ENCODE measurements around the gene KLF13. TPM values are rescaled to one million over a fixed set of nuclear protein-coding genes. Genes with fewer than 3 reads are reported as not detected.
"Not testable (repeated sequence)": the region's sequence is repeated elsewhere in the genome, so short reads cannot be mapped to it uniquely, and the experiment has no call there.

KLF13 gene
- total and polyA plus RNA-seq, 10 of the 15 experiments (the other 5 are each of a cell fraction or from before 2014, with no cell fraction given), result 20.3 to 109 (median 51.4) TPM

- TF ChIP-seq BHLHE40 (IDR thresholded peaks at IDR 0.05; ENCODE audit: borderline replicate concordance in 1 of 2, low read depth in 2 of 2, low read length in 1 of 2), result peak; percentile 58 to 88
Observed at GRCh38 chr15:31352911-31353811, 26.5 kb downstream of the KLF13 start (continued).

DNA sequence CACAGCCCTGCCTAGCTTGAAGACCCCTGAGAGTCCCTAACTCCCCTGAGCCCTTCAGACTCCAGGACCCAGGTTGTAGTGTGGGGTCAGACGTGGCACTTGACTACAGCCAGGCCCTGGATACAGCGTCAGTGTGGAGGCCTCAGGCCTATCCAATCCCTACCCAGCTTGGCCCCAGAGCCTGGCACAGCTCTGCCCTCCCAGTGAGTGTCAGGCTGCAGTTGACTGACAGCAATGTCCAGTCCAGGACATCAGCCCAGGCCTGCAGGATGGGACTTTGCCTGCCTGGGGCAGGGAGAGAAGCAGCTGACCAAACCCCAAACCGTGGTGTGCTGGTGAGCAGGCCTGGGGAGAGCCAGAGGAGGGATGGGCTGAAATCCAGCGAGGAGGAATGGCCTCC lies 27.3 kb downstream of the KLF13 start:
- ATAC-seq (peak; percentile 15), FAIRE-seq (peak; percentile 38), DNase-seq (ENCODE audit: low read depth, low spot score) (no peak)
- peaks cover 96% of the 10 kb centered on the region for H3K79me2 ChIP-seq (ENCODE audit: control insufficient read depth, insufficient read depth, low read length)
- POLR2A ChIA-PET, result interaction anchor here (0.7 to 2.3 kb wide), 8 partner anchors 9 to 91 kb away, joined by 3 to 16 read pairs (median 4); no protein-coding TSS in a partner anchor
- H3K36me3 ChIP-seq (ENCODE audit: control insufficient read depth in 2 of 2, insufficient read depth in 2 of 2, low read length in 1 of 2), result peaks cover 21 to 22% of the 10 kb centered on the region in 2 experiments; a peak in 3 of 4 replicates
- no peaks in the 10 kb centered on the region for H4K20me1 ChIP-seq (ENCODE audit: control insufficient read depth, insufficient read depth)
- H3K9ac ChIP-seq (ENCODE audit: control insufficient read depth, insufficient read depth, low read length), result peak overlapping the region; percentile 67
- no peaks in the 10 kb centered on the region; the same call in 2 of the 3 replicates for H3K9me3 ChIP-seq (replicated peaks; ENCODE audit: control insufficient read depth, insufficient read depth, low read length)
- no peaks in the 10 kb centered on the region for H3K27me3 ChIP-seq (replicated peaks in 1 of 2; ENCODE audit: control insufficient read depth in 2 of 2, insufficient read depth in 2 of 2, low read length in 1 of 2)
- BruUV-seq (replicated peaks), result no TSS peak
- RAD21 ChIA-PET (ENCODE audit: unreplicated experiment), result interaction anchor here (0.7 to 2.7 kb wide), 16 partner anchors 8 to 138 kb away, joined by 3 to 26 read pairs (median 4); partner anchors contain the start of gene KLF13
- H2AFZ ChIP-seq (ENCODE audit: control insufficient read depth, low read depth, low read length), result no peak overlapping the region
- 64% methylated on average over 4 of the region's 4 CpGs for WGBS (ENCODE audit: insufficient coverage, insufficient replicate concordance, low lambda C conversion rate, missing lambda C conversion rate)
- H3K4me1 ChIP-seq (ENCODE audit: control insufficient read depth, insufficient read depth, low read length), result peaks cover 87% of the 10 kb centered on the region
- peak overlapping the region; percentile 93 for H3K27ac ChIP-seq (ENCODE audit: control insufficient read depth, insufficient read depth)
- SMC1A ChIA-PET (ENCODE audit: uncharacterized antibody, unreplicated experiment), result interaction anchor here (0.6 to 3.4 kb wide), 20 partner anchors 9 to 154 kb away, joined by 3 to 16 read pairs (median 6); no protein-coding TSS in a partner anchor
- in situ Hi-C loops (cut with MboI) (no loop called here), intact Hi-C loops (cut with micrococcal nuclease; ENCODE audit: unreplicated experiment) (no loop called here)
- TF ChIP-seq MEF2B (IDR thresholded peaks at IDR 0.05; ENCODE audit: partially characterized antibody, poor library complexity, severe bottlenecking), result no peak
- peak; percentile 49; the same call in 1 of the 2 replicates for TF ChIP-seq POLR2A (IDR thresholded peaks at IDR 0.05; ENCODE audit: low read depth, low read length)
- TF ChIP-seq, protein P1, sequence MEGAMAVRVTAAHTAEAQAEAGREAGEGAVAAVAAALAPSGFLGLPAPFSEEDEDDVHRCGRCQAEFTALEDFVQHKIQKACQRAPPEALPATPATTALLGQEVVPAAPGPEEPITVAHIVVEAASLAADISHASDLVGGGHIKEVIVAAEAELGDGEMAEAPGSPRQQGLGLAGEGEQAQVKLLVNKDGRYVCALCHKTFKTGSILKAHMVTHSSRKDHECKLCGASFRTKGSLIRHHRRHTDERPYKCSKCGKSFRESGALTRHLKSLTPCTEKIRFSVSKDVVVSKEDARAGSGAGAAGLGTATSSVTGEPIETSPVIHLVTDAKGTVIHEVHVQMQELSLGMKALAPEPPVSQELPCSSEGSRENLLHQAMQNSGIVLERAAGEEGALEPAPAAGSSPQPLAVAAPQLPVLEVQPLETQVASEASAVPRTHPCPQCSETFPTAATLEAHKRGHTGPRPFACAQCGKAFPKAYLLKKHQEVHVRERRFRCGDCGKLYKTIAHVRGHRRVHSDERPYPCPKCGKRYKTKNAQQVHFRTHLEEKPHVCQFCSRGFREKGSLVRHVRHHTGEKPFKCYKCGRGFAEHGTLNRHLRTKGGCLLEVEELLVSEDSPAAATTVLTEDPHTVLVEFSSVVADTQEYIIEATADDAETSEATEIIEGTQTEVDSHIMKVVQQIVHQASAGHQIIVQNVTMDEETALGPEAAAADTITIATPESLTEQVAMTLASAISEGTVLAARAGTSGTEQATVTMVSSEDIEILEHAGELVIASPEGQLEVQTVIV (IDR thresholded peaks at IDR 0.05; ENCODE audit: borderline replicate concordance, partially characterized antibody), result no peak
- TF ChIP-seq PKNOX1 (IDR thresholded peaks at IDR 0.05), result peak; percentile 56
- peak overlapping the region; percentile 67 for H3K4me2 ChIP-seq (ENCODE audit: control insufficient read depth, insufficient read depth)
- peak overlapping the region; percentile 45; the same call in 1 of the 2 replicates for H3K4me3 ChIP-seq
- CTCF ChIA-PET, result interaction anchor here (0.7 to 3.2 kb wide), 9 partner anchors 12 to 139 kb away, joined by 3 to 41 read pairs (median 5); no protein-coding TSS in a partner anchor

DNA sequence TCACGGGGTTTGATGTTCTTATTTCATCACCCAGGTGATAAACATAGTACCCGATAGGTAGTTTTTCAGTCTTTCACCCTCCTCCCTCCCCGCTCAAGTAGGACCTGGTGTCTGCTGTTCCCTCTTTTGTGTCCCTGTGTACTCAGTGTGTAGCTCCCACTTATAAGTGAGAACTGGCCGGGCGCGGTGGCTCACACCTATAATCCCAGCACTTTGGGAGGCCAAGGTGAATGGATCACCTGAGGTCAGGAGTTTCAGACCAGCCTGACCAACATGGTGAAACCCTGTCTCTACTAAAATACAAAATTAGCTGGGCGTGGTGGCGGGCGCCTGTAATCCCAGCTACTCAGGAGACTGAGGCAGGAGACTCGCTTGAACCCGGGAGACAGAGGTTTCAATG lies 29.5 kb downstream of the KLF13 start:
- Histone ChIP-seq H3K4me3 (peak overlapping the region; percentile 21; the same call in 1 of the 2 replicates), H3K4me2 (ENCODE audit: control insufficient read depth, insufficient read depth) (peak overlapping the region; percentile 69), H3K36me3 (ENCODE audit: control insufficient read depth in 2 of 2, insufficient read depth in 2 of 2, low read length in 1 of 2) (peaks cover 10 to 25% of the 10 kb centered on the region in 2 experiments; a peak in 3 of 4 replicates), H3K4me1 (ENCODE audit: control insufficient read depth, insufficient read depth, low read length) (peaks cover 87% of the 10 kb centered on the region), H3K79me2 (ENCODE audit: control insufficient read depth, insufficient read depth, low read length) (peaks cover 96% of the 10 kb centered on the region)
- BruUV-seq (replicated peaks); FAIRE-seq; ATAC-seq; H3K27ac ChIP-seq (ENCODE audit: control insufficient read depth, insufficient read depth); DNase-seq (ENCODE audit: low read depth, low spot score); H3K9ac ChIP-seq (ENCODE audit: control insufficient read depth, insufficient read depth, low read length); H4K20me1 ChIP-seq (ENCODE audit: control insufficient read depth, insufficient read depth); in situ Hi-C loops (cut with MboI); H3K27me3 ChIP-seq (replicated peaks in 1 of 2; ENCODE audit: control insufficient read depth in 2 of 2, insufficient read depth in 2 of 2, low read length in 1 of 2); H3K9me3 ChIP-seq (replicated peaks; ENCODE audit: control insufficient read depth, insufficient read depth, low read length); intact Hi-C loops (cut with micrococcal nuclease; ENCODE audit: unreplicated experiment); H2AFZ ChIP-seq (ENCODE audit: control insufficient read depth, low read depth, low read length): not testable (repeated sequence)
- ChIA-PET CTCF (interaction anchor here (1.9 to 3.2 kb wide), 3 partner anchors 10 to 132 kb away, joined by 8 to 15 read pairs (median 9); no protein-coding TSS in a partner anchor), SMC1A (ENCODE audit: uncharacterized antibody, unreplicated experiment) (interaction anchor here (1.0 to 4.0 kb wide), 9 partner anchors 10 to 142 kb away, joined by 3 to 20 read pairs (median 5); no protein-coding TSS in a partner anchor), POLR2A (interaction anchor here (0.5 to 1.1 kb wide), 4 partner anchors 11 to 103 kb away, joined by 3 to 4 read pairs (median 3); no protein-coding TSS in a partner anchor), RAD21 (ENCODE audit: unreplicated experiment) (interaction anchor here (1.0 to 2.1 kb wide), 3 partner anchors 10 to 132 kb away, joined by 5 to 9 read pairs (median 7); no protein-coding TSS in a partner anchor)
- 94% methylated on average over 11 of the region's 11 CpGs for WGBS (ENCODE audit: insufficient coverage, insufficient replicate concordance, low lambda C conversion rate, missing lambda C conversion rate)
